ENCODE measurements around the gene PCNX4. TPM values are rescaled to one million over a fixed set of nuclear protein-coding genes. Genes with fewer than 3 reads are reported as not detected.

Gene PCNX4
- total RNA-seq, 2 donors from 2014 or later: 42.1 to 47.2 TPM

DNA sequence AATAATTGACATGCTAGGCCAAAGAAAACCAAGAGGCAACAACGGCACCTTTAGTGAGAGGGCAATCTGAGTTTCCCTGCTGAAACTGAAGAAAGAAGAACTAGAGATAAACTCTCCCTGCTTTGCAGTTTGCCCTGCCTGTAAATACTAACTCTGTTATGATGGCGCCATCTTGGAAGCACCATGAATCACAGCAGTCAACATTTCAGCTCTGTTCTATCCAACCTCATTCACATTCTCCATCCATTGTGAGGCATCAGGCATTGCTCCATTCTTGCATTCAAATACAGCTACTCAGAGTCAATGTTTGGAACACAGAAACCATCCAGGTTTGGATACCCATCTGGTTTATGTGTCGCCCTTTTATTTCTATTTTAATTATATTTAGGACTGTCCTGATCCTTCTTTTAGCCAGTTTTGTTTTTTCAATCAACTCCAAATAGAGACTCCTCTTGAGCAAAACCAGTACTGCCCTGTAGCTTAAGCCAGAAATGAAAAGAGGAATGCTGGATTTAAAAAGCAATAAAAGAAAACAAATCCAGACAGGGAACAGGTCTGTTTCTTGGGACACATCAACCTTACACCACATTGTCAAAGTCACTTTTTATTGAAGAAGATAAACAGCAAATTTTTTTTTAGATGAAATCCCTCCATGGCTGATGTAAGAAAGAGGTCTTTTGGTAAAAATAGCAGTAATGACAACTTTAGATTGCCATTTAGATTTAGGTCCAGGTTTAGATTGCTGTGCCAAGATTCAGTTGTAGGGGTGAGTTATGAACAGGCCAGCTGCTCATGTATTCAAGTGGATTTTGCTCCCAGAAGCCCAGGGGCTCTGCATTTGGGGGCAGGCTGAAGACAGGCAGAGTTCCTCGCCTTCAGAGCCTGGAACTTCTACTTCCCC lies 124.0 kb downstream of the PCNX4 start:
- no peak for DNase-seq (ENCODE audit: low spot score)
- intact Hi-C loops (cut with DNase I): no loop called here

DNA sequence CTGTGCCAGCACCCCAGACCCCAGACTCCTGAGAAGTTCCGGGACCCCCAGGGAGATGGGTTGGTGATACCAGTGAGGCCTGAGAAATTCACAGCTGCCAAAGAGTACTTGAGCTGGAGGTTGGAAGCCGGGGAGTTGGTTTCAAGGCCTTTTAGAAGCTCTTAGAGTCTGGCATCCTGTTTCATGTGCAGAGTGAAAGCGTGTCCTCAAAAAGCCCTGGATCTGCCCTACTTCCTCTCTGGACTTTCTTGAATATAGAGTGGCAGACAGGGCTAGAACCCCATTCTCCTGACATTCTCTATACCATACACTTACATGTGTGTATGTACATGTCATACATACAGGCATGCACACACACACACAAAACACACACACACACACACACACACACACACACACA lies 126.0 kb downstream of the PCNX4 start:
- no peak for DNase-seq (ENCODE audit: low spot score)
- intact Hi-C loops (cut with DNase I): no loop called here

Other genes starting within 250 kb of the PCNX4 start
- gene RTN1, start 221.1 kb upstream of the PCNX4 start, total RNA-seq: 10 to 100 TPM; 12.5 to 13.1 TPM
- gene LRRC9, start 171.8 kb upstream of the PCNX4 start, total RNA-seq: not detected
- 10 to 100 TPM; 58.3 to 63.9 TPM for gene DHRS7, start 73.5 kb downstream of the PCNX4 start, total RNA-seq
- 10 to 100 TPM; 45.3 to 64.2 TPM for gene PPM1A, start 157.3 kb downstream of the PCNX4 start, total RNA-seq